ENCODE results near the gene PIPOX.

DNA sequence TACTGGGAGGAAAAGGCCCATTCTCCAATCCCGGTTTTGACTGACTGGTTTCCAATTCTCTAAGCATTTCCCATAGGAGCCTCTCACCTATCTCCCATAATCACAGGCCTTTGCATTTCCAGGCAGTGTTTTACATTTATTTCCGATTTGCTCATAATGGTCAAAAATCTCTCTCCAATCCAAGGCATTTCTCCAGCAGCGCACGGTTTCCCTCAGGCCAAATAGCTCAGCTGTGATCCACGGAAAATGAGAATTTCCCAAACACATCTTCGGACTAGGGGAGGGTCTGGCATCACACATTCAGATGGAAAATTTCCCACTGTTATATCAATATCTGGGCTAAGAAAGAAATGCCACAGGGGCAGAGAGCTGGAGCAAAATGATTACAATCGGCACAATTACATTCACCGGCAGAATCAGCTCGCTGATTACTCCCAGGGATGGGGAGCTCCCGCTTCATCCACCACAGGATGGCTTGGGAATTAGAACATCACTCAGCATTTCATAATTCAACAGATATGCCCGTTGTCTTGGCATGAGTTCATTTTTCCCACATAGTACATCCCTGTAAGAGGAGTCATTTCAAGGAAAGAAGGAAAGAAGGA is 6.7 kb downstream of the PIPOX start:
- no peak for TF ChIP-seq EZH2 (IDR thresholded peaks at IDR 0.05; ENCODE audit: insufficient read depth, low read length)
- TF ChIP-seq, protein P1, sequence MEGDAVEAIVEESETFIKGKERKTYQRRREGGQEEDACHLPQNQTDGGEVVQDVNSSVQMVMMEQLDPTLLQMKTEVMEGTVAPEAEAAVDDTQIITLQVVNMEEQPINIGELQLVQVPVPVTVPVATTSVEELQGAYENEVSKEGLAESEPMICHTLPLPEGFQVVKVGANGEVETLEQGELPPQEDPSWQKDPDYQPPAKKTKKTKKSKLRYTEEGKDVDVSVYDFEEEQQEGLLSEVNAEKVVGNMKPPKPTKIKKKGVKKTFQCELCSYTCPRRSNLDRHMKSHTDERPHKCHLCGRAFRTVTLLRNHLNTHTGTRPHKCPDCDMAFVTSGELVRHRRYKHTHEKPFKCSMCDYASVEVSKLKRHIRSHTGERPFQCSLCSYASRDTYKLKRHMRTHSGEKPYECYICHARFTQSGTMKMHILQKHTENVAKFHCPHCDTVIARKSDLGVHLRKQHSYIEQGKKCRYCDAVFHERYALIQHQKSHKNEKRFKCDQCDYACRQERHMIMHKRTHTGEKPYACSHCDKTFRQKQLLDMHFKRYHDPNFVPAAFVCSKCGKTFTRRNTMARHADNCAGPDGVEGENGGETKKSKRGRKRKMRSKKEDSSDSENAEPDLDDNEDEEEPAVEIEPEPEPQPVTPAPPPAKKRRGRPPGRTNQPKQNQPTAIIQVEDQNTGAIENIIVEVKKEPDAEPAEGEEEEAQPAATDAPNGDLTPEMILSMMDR (IDR thresholded peaks at IDR 0.05; ENCODE audit: insufficient read depth, low read depth, low read length), result no peak

Measured in astrocyte (in vitro differentiated cells and primary cell).